AG04449 (cell line): ENCODE data around the gene GHRHR.

Experiments
- CTCF ChIA-PET: fragments of 350-600 bp; formaldehyde crosslinking; extraction: SDS; loops from one replicate; lab custom pipeline; 2021; ENCODE audit warnings: antibody characterized with exemption; lab: Yijun Ruan, JAX
- POLR2A ChIA-PET: fragments of 400-600, 350-600 bp; formaldehyde crosslinking; extraction: SDS; loops from one replicate; lab custom pipeline; 2020; ENCODE audit warnings: antibody characterized with exemption, inconsistent platforms; lab: Yijun Ruan, JAX
- DNase-seq: peaks from one replicate; pipeline ENCODE4 v3.0.0-alpha.2; 2010; ENCODE audit warnings: low read depth, low spot score
- H3K4me3 ChIP-seq: 2 replicates; pipeline ENCODE4 v1.5.1; 2011; ENCODE audit warnings: low read depth, mild to moderate bottlenecking, control low read depth, low read length
- CTCF ChIP-seq: IDR thresholded peaks from one replicate; pipeline ENCODE4 v1.5.1; 2011; ENCODE audit warnings: mild to moderate bottlenecking, moderate library complexity, low read length, control low read depth, inconsistent platforms; ENCODE audit not compliant: insufficient read depth; ENCODE audit errors: missing control alignments

GHRHR gene

DNA sequence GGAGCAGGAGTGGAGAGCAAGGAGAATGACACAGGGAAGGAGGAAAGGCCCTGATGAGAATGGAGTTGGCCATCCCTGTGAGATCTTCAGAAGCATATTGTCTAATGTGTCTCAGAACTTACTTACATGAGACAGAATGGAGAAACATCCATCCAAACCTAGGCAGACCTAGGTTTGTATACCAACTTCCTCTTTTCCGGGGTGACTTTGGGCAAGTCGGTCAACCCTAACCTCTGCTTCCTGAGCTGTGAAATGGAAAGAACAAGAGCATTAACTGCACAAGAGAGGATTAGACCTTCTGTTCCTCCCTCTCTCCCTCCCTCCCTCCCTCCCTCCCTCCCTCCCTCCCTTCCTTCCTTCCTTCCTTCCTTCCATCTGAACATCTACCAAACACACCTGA is 4.5 kb downstream of the GHRHR start:
- no peak for DNase-seq
- POLR2A ChIA-PET: no interaction called here
- TF ChIP-seq CTCF: no peak
- no peak overlapping the region for H3K4me3 ChIP-seq
- CTCF ChIA-PET: interaction anchor here (1.3 to 2.3 kb wide), 2 partner anchors 13 to 29 kb away, joined by 3 to 11 read pairs; no protein-coding TSS in a partner anchor

DNA sequence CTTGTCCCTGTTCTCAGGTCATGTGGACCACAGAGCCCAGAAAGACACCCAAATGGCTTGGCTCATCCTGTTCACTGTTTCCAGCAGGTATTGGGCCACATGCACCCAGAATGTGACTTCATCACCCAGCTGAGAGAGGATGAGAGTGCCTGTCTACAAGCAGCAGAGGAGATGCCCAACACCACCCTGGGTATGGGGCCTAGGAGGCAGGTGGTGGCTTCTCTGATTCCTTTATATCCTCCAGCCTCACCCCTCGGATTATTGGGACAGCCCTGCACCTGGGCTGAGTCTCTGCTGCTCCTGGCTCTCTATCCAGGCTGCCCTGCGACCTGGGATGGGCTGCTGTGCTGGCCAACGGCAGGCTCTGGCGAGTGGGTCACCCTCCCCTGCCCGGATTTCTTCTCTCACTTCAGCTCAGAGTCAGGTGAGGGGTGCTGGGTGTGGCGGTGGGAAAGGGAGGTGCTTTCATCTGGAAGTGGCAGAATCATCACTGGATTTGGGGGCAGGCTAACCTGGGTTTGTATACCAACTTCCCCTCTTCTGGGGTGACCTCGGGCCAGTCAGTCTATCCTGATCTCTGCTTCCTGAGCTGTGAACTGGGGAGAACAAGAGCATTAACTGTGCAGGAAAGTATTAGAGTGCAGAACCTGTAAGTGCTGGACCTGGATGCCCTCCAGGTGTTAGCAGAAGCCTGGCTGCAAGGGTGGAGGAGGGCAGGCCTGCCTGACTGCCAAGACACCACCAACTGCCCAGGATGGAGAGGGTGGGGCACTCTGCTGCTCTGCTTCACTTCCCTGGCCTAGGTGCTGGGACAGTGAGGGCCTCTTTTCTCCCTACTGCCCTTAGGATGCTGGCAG is 5.2 kb downstream of the GHRHR start:
- CTCF ChIA-PET: interaction anchor here (2.3 to 7.7 kb wide), 2 partner anchors 15 to 30 kb away, joined by 11 to 85 read pairs; no protein-coding TSS in a partner anchor
- no peak overlapping the region for H3K4me3 ChIP-seq
- DNase-seq: no peak
- TF ChIP-seq CTCF: no peak
- POLR2A ChIA-PET: no interaction called here

GRCh38 chr7:30969604-30969970 is 5.8 kb downstream of the GHRHR start:
- POLR2A ChIA-PET: no interaction called here
- CTCF ChIA-PET: interaction anchor here (2.3 to 7.7 kb wide), 2 partner anchors 14 to 31 kb away, joined by 11 to 85 read pairs; no protein-coding TSS in a partner anchor

DNA sequence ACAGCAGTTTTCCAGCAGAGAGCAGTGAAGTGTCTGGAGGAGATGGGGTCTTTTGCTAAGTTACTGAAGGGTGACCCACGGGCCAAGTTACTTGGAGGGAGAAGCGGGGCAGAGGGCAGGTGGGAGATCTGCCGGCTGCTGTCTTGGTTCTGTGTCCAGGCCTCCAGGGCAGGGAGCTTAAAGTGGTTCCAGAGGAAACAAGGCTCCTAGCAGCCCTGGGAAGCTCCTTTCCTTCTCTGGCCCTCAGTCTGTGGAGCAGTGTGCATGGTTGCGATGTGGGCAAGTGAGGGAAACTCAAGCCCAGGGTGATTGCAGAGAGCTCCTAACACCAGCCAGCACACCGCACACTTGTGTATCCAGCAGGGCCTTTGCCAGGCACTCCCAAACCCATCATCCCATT is 6.3 kb downstream of the GHRHR start:
- H3K4me3 ChIP-seq: no peak overlapping the region
- no peak for TF ChIP-seq CTCF
- DNase-seq: no peak
- POLR2A ChIA-PET: no interaction called here
- CTCF ChIA-PET: interaction anchor here (1.3 to 7.7 kb wide), 4 partner anchors 9 to 153 kb away, joined by 4 to 85 read pairs (median 8); no protein-coding TSS in a partner anchor

More at GRCh38 chr7:30969604-30969970, 5.8 kb downstream of the GHRHR start:
- no peak for DNase-seq
- no peak for TF ChIP-seq CTCF
- H3K4me3 ChIP-seq: no peak overlapping the region

GRCh38 chr7:30970594-30971094 is 6.9 kb downstream of the GHRHR start:
- H3K4me3 ChIP-seq: no peak overlapping the region
- CTCF ChIA-PET: interaction anchor here (0.8 to 7.7 kb wide), 6 partner anchors 8 to 182 kb away, joined by 3 to 85 read pairs (median 4); no protein-coding TSS in a partner anchor
- POLR2A ChIA-PET: no interaction called here
- TF ChIP-seq CTCF: no peak
- DNase-seq: no peak

GRCh38 chr7:30971440-30971839 is 7.7 kb downstream of the GHRHR start:
- DNase-seq: no peak
- CTCF ChIA-PET: interaction anchor here (0.8 to 7.7 kb wide), 8 partner anchors 7 to 183 kb away, joined by 3 to 85 read pairs (median 4); no protein-coding TSS in a partner anchor
- H3K4me3 ChIP-seq: no peak overlapping the region
- POLR2A ChIA-PET: no interaction called here
- no peak for TF ChIP-seq CTCF
